ENCODE data around the gene CTDSPL.

The CTDSPL gene

DNA sequence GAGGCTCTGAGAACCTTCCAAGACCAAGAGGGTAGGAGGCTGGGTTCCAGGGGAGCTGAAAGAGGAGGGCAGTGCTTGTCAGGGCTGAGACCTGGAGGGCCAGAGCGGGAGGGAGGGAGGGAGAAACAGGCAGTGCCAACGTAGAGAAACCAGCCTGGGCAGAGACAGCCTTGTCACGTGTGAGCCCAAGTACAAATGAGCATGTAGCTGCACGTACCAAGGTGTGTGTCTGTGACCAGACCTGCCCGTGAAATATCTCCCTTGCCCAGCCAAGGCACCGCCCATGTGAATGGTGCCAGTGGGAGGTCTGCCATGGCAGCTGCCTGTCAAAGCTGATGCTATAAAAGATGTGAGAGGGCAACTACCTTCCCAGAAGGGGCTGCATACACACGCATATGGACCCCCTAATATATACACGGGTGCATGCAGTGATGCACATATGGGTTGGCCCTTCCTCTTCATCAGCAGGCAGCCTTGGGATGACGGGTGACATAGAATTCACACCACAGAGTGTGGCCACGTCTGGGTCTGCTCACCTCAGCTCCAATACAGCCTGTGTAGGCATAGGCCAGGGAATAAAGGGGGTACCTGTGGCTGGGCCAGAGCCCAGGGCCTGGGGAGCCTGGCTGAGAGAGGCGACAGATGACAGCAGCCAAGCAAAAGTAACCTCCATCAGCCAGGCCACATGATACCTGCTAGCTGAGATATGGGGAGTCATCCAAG, 7.8 kb upstream of the CTDSPL start:
- DNase-seq: peak; percentile 33

DNA sequence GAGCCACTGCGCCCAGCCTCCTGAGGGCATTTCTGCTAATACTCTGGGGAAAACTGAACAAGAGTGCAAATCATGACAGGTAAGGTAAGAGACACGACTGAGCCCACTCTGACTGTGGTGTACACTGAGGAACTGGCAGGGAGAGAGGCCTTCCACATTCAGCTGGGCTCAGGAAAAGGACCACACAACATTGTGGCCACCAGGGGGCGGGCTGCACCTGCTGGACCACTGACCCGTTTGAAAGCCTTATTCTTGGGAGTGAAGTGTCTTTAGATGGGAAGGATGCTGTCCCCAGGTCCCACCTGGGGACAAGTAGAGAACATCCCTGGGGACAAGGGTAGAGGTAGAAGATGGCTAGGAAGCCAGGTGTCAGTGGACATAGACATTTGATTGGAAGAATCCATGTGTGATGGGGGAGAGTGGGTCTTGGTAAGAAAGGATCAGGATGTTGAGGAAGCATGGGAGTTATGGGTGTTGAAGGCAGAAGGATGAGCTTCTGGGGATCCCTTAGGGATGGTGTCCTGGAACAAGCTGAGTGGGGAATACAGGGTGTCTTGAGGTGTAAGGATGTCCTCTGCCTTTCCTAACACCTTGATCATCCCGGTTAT, 6.2 kb upstream of the CTDSPL start:
- peak; percentile 93 for DNase-seq

DNA sequence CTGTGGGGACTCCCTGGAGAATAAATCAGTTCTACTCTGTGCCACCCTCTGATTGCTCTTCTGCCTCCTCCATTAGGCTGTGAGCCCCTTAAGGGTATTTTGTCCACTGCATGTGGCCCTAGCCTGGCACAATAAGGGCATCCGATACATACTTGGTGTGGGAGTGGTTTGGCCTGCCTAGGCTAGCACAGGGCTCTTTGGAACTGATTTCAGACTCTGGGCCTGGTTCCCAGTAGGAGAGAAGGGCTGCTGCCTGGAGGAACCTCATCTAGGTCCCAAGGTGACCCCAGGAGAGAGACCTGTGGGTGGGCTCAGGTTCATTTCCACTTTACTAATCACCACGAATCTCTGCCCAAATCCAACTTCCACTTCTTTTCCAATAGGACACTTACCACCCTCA, 5.3 kb upstream of the CTDSPL start:
- peak; percentile 18 for DNase-seq

DNA sequence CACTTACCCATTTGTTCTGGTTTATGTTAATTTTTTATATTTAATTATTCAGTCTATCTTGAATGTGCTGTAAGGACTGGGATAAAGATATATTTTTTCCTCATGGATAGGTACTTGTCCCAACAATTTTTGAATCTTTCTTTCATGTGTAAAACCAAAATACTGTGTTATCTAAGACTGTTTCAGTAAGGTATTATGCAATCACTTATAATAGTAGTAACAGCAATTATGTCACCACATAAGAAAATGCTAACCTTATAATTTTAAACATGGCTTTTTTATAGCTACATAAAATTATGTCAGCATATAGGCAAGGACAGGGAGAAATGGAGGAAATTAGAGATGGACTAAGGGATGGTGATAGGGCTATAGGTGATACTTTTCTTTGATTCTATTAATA, 2.9 kb upstream of the CTDSPL start:
- DNase-seq: no peak

DNA sequence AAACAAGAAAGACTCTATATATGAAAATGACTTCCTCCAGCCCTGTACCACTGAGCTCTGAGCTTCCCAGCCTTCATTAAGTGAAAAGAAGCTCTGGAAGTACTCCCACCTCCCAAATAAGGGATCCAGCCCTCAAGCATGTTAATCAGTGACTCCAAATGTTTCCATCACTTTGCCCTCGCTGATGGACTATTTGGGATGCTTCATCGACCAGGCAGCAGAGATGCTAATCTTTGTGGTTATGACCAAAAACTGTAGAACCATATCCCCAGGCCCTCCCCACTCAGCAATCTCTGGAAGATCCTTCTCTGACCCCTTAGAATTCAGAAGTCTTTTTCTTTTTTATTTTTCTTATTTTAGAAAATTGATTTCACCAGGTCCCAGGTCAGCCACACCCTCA, 2.3 kb upstream of the CTDSPL start:
- no peak for DNase-seq

DNA sequence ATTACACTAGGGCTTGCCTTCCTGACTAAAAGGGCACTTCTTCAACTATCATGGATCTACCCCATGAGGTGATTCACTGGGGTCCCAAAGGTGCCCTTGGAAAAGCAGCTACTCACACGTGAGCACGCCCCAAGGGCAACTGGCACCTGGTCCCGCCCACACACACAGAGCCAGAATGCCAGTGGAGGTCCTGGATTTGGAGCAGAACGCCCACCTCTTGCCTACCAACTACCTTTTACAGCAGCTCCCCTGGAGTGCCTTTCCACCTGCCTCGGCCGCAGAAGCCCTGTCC, 1.8 kb upstream of the CTDSPL start:
- no peak for DNase-seq

DNA sequence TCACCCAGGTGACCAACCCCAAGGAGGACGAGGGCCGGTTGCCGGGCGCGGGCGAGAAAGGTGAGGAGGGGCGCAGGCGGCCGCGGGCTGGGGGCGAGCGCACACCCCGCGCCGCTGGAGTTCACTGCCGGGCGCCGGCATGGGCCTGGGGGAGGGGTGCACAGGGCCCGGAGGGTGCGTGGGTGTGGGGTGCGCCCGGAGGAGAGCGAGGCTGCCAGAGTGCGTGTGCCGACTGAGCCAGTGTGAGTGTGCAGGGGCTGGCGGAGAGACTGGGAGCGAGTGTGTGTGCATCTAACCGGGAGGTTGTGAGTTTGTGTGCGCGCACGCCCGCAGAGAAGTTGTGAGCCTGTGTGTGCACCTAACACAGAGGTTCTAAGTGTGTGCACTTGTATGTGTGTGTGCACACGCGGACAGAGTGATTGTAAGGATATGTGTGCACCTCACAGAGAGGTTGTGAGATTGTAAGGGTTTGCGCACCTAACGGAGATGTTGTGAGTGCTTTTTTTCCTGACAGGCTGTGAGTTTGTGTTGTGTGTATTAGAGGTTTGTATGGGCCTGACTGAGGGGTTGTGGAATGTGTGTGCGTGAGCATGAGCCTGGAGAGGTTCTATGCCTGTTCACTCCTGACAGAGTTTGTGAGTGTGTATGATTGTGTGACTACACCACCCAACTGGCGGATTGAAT, 681 bp downstream of the CTDSPL start:
- DNase-seq: peak; percentile 68

DNA sequence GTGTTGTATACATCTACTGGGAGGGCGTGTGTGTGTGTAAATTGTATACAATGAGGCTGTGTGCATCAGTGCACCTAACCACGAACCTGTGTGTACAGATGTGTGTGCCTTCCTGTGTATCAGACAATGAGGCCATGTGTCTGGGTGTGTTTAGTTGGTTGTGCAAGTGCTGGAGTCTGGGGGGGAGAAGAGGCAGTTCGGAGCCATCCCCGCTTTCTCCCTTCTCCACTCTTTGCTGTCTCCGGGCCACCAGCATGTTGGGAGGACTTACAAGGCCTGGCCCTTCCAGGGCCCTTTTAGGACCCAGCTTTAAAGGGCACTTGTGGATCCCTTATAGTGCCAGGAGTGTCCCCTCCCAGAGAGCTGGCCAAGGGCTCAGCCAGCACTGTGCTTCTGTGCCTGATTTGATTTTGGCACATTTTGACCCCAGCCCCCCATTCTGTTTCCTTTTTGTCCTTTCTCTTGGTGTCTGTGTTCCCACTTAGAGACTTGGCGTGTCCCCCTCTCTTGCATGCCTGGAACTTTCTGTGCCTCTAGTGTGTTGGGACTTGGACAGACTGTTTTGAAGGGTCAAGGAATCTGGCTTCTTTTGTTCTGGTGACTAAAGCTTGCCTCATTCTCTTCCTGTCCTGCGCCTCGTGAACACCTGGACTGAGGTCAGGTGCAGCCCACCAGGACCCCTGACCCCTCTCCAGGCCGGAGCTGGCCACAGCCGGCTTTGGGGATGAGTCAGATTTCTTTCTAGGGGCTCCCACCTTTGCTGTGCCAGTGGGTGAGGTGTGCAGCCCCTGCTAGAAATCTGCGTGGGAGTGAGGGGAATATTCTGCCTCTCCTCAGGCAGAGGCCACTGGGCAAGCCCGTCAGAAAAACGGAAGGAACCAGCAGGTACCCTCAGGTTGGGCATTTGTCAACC, 1.5 kb downstream of the CTDSPL start:
- no peak for DNase-seq

DNA sequence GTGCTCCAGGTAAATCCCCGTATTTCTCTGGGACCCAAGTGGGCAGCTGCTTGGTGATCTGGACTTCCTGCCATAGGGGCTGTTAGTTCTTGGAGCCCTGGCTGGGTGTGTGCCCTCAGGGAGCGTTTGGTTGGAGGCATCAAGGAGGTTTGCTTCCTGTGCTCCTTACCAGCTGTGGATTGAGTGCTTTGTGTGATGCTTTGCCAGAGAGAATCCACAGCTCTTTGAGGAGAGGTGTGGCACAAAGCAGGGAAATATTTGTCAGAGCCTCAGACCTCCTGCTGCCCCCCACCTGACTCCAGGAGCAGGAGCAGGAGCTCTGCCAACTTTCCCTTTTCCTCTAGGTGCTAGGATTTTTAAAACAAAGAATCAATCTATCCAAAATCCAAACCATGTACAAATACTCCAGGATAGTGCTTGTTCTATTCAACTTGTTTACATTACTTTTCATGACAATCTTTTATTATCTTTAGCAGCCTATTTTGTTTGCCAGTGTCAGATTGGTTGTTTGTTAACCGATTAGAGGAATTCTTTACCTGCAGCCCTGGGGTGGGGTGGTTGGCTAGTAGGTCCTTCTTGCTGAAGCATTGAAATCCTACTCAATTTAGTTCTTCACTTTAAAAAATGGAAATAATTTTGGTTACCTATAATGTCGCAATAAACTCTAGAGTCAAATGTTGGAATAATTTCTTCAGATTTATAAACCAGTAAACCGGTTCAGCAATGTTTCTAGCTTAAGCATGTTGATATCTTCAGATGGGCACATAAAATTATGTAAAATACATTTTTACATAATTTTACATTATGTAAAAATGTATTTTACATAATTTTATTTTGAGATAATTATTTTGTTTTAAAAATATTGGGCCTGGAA, 2.5 kb downstream of the CTDSPL start:
- no peak for DNase-seq

DNA sequence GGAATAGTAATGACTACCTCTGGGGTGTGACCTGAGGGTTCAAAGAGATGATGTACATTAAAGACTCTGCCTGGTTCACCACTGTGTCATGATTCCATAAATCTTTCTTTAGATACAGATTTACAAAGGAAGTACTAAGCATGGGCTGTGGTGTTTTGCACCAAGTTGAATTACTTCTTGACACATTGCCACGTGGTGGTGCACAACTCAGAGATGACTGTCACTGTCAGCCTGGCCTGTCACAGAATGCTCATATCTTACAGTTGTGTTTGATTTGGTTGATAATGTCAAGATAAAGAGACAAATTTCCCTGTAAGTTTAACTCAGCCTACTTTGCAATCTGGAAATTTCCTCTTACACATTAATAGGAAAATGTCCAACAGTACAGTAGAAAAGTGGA, 3.2 kb downstream of the CTDSPL start:
- DNase-seq: no peak

DNA sequence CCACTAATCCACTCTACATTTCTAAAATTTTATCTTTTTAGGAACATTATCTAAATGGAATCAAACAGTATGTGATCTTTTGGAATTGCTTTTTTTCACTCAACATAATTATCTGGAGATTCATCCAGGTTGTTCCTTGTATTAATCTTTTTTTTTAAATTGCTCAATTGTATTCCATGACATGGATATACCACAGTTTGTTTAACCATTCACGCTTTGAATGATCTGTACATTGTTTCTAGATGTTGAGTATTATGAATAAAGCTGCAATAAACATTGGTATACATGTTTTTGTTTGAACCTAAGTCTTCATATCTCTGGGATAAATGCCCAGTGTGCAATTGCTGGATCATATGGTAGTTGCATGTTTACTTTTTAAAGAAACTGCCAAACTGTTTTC, 5.5 kb downstream of the CTDSPL start:
- DNase-seq: no peak

DNA sequence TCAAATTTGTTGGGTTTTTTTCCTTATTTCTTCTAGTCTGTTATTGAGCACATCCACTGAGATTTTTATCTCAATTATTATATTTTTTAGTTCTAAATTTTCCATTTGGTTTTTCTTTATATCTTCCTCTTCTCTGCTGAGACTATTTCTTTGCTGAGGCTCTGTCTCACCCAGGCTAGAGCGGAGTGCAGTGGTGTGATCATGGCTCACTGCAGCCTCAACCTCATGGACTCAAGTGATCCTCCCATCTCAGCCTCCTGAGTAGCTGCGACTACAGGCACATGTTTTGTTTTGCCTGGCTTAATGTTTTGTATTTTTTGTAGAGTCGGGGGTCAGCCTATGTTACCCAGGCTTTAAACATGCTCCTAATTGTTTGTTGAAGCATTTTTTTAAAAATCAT, 10.2 kb downstream of the CTDSPL start:
- no peak for DNase-seq

DNA sequence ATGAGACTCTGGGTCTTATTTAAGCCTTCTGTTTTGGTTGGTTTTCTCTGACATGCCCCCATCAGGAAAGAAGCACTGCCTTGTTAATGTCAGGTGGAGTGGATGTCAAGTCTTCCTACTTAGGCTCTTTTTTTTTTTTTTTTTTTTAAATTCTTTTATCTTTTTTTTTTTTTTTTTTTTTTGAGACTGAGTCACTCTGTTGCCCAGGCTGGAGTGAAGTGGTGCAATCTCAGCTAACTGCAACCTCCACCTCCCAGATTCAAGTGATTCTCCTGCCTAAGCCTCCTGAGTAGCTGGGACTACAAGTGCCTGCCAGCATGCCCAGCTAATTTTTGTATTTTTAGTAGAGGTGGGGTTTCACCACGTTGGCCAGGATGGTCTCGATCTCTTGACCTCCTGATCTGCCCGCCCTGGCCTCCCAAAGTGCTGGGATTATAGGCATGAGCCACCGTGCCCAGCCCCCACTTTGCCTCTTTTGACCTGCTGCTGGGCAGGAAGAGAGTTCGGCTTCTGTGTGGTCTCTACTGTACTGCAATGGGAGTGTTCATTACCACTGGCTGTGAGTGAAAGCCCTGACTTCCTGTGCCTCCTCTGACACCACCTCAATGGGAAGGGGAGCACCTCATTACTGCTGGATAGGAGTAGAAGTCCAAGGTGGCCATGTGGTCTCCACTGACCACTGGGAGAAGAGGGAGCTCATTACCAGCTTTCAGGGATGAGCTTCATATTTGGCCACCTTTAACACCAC, 10.9 kb downstream of the CTDSPL start:
- DNase-seq: no peak

DNA sequence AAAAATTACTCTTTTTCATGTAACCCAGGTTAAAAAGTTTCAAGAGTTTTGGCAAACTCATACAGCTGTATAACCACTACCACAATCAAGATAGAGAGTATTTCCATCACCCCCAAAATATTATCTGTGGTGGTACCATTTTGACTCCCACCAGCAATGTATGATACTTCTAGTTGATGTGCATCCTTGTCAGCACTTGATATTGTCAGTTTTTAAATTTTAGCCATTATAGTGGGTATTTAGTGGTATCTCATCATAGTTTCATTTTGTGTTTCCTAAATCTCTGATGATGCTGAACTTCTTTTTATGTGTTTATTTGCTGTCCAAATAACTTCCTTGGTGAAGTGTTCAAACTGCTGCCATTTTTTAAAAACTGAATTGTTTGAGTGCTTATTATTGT, 14.6 kb downstream of the CTDSPL start:
- no peak for DNase-seq

DNA sequence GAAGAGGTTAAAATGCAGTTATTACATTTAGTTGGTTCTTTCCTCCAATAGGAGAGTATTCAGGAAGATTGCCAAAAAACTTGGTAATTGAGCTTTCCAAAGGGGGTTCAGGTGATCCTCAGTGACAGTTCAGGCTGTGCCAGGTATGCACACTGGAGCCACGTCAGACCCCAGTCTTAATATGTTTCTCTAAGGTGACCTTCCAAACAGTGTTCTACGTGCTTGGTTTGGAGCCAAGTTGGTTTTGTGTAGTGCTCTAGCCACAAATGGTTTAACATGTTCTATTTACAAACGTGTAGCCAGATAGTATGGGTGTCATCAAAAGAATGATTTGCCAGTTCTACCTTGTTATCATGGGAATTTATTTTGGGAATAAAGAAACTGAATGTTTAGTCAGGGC, 21.0 kb downstream of the CTDSPL start:
- DNase-seq: no peak

DNA sequence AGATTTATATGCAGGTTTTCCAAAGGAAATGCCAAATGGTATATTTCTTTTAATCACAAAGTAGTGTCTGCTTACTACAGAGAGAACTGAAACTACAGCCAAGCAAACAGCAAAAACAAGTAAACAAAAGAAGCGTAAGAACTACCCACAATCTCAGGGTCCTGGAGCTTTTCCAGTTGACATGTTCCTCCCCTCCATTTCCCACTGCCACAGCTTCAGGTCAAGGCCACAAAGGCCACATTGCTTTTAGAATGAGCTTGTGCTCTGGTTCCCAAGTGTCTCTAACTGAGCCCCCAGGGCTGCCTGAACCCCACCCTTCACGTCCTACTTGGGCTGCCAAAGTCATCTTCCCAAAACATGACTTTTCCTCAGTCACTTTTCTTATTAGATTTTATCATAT, 24.1 kb downstream of the CTDSPL start:
- no peak for DNase-seq

DNA sequence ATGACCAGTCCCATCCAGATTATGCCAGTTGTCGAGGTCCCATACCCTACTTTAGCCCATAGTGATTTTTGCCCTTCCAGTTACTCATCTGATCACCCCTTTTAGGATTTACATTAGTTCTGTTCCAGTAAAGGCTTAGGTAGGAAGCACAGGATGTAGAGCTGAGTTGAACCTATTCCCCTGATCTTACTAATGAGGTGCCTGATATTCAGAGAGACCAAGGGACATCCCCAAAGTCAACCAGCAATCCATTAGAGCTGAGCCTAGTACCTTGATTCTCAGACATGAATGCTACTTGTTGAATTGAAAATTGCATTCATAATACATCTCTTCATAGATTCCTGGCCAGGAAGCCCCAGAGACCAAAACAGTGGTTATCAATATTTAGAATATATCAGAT, 24.7 kb downstream of the CTDSPL start:
- no peak for DNase-seq

DNA sequence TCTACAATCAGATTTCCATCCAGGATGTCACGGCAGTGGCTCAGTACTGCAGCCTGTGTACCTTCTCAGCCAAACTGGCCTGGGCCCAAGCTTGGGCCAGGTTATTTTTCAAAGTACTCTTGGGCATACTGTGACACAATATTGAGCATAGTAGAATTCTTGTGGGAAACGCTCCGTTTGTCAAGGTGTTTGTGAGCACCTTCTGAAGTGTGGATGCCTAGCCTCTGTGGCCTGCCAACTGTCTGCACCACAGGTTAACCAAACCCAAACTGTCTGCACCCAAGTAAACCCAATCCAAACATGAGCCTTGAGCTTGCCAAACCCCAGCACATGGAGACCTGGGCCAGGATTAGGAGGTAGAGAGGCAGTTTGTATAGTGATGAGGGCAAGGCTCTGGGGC, 25.4 kb downstream of the CTDSPL start:
- DNase-seq: no peak

DNA sequence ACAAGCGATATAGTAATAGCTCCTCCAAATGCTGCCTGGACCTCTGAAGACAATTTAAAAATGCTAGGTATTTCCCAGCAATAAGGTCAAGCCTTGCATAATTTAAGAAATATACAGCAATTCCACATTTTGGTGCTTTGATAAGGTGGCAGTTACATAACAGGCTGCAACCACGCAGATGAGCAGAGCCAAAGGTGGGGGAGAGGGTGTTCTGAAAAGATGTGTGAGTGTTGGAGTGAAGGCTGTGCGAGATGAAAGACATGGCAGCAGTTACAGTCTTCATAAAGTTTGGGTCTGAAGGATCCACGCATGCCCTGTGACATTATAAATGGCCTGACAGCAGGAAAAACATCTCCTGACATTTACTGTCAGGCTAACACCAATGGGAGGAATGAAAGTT, 26.1 kb downstream of the CTDSPL start:
- DNase-seq: no peak

DNA sequence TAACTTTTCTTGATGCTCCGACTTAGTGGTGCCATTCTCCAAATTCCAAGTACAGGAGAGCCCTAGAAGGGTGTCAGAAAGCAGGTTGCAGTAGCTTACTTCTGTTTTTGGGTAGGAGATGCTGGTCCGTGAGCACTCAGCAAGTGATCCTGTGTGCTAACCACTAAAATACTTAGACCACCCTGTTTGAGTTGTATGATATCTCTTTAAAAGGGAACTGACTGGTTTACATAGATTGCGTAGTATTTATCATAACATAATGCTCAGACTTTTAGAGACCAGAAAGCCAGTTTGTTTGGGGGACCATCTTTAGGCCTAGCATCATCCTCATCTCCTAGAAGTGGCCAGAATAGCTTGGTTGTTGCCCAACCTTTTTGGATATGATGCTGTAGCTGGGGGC, 26.7 kb downstream of the CTDSPL start:
- DNase-seq: no peak

DNA sequence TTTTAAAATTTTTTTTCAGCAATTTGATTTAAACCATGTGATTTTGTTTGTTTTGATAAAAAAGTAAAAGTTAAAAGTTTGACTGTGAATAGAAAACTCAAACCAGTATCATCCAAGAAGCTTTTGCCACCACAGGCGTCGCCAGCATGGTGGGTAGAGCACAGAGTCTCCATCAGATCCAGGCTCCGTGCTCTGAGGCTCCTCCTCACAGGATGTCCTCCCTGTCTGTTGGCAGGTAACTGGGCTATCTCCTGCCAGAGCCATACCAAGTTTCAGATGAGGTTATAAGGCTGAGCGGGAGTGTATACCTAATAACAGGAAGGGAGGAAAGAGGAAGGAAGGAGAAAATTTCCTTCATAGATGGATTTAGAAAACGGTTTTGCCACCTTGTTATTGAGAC, 28.8 kb downstream of the CTDSPL start:
- DNase-seq: no peak

DNA sequence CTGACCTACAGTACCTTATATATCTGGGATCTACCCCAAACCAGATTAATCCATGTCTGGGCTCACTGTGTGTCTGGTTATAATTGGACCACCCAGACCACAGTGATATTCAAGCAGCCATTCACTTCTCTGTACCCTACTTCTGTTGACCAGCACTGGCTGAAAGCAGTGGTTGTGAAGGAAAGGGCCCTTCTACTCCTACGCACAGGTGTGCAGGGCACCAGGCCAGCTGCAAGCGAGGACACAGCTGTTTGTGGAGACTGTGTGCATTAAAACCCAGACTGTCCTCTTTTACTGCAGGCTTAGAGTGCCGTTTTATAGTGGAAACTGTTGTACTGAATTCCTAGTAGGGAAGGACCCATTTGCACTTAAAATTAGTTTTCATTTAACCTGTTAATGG, 29.5 kb downstream of the CTDSPL start:
- no peak for DNase-seq

All from activated CD8-positive, alpha-beta memory T cell treated with anti-CD3 and anti-CD28 coated beads, Interleukin-2, amount 50 U/mL, for 48 hours (primary cell).